Measurements from ENCODE around the gene RUNX2. TPM values are rescaled to one million over a fixed set of nuclear protein-coding genes. Genes with fewer than 3 reads are reported as not detected.

RUNX2 gene
- total and polyA plus RNA-seq, 9 of the 15 experiments (the other 6 are each of a cell fraction or from before 2014, with no cell fraction given), result 0.29 to 1.00 (median 0.43) TPM

GRCh38 chr6:45371924-45372573 is 43.9 kb downstream of the RUNX2 start (continued):
- TF ChIP-seq ATF4 (CRISPR knock-in tag; IDR thresholded peaks at IDR 0.05) (no peak), TEAD1 (CRISPR knock-in tag; IDR thresholded peaks at IDR 0.05) (no peak), IRF2 (CRISPR knock-in tag; IDR thresholded peaks at IDR 0.05) (no peak)

- ATAC-seq (no peak), FAIRE-seq (no peak)
- TF ChIP-seq POLR2G (IDR thresholded peaks at IDR 0.05; ENCODE audit: low read depth, low read length), result no peak
- TF ChIP-seq CCAR2 (IDR thresholded peaks at IDR 0.05; ENCODE audit: low read depth, low read length), result no peak
- TF ChIP-seq KDM1A (IDR thresholded peaks at IDR 0.05), result no peak
- no peak for TF ChIP-seq SMAD4 (CRISPR knock-in tag; conservative IDR thresholded peaks at IDR 0.05)
- TF ChIP-seq ETS2 (tag; IDR thresholded peaks at IDR 0.05; ENCODE audit: borderline replicate concordance, poor library complexity, severe bottlenecking), result no peak
- TF ChIP-seq GTF3C2 (IDR thresholded peaks at IDR 0.05; ENCODE audit: borderline replicate concordance, extremely low read depth, insufficient read length), result no peak
Measured at GRCh38 chr6:45375449-45375848, 47.3 kb downstream of the RUNX2 start.

More at GRCh38 chr6:45375449-45375848, 47.3 kb downstream of the RUNX2 start:
- Histone ChIP-seq H3K79me2 (ENCODE audit: control insufficient read depth, insufficient read depth, low read length) (peaks cover 32% of the 10 kb centered on the region), H3K4me3 (no peak overlapping the region), H3K9me3 (replicated peaks; ENCODE audit: control insufficient read depth, insufficient read depth, low read depth, low read length) (no peaks in the 10 kb centered on the region), H2AFZ (ENCODE audit: low read depth, low read length) (no peak overlapping the region), H3K27me3 (ENCODE audit: control insufficient read depth in 2 of 2, insufficient read depth in 2 of 2, low read length in 2 of 2) (no peaks in the 10 kb centered on the region), H3K4me1 (replicated peaks in 1 of 2; ENCODE audit: control insufficient read depth in 2 of 2, insufficient read depth in 2 of 2, low read length in 2 of 2) (peaks cover 2 to 9% of the 10 kb centered on the region in 2 experiments; a peak in 1 of 5 replicates), H4K20me1 (replicated peaks; ENCODE audit: control insufficient read depth, insufficient read depth, low read length) (no peaks in the 10 kb centered on the region), H3K4me2 (ENCODE audit: insufficient read depth, low read length) (no peak overlapping the region), H3K9ac (ENCODE audit: insufficient read depth in 1 of 2, low read depth in 2 of 2, low read length in 2 of 2) (no peak overlapping the region), H3K36me3 (ENCODE audit: control insufficient read depth, insufficient read depth, low read length) (no peaks in the 10 kb centered on the region), H3K27ac (ENCODE audit: extremely low read depth, low read depth, low read length) (no peak overlapping the region), H3K9me1 (ENCODE audit: control insufficient read depth, insufficient read depth, low read length) (no peaks in the 10 kb centered on the region)
- intact Hi-C loops (cut with micrococcal nuclease) (loop anchor here (5.0 to 10.0 kb wide), 4 partner anchors 42 to 903 kb away; no protein-coding TSS in a partner anchor), in situ Hi-C loops (cut with MboI) (no loop called here)
- no TSS peak for BruUV-seq (replicated peaks)
- POLR2A ChIA-PET, result interaction anchor here (0.6 to 2.1 kb wide), 5 partner anchors 9 to 584 kb away, joined by 3 to 17 read pairs (median 3); no protein-coding TSS in a partner anchor
- 69% methylated on average over 3 of the region's 3 CpGs for WGBS (ENCODE audit: insufficient coverage, low coverage, missing lambda C conversion rate)
- DNase-seq (ENCODE audit: extremely low read depth in 1 of 4, low spot score in 3 of 4), result peak in 1 of 4 experiments; percentile 31
- CTCF ChIA-PET (ENCODE audit: low intra/inter-chr PET ratio), result no interaction called here

All from K562 (cell line).